Esophagus squamous epithelium (tissue), 5 donors: ENCODE measurements around the gene NR2F2. TPM values are rescaled to one million over a fixed set of nuclear protein-coding genes. Genes with fewer than 3 reads are reported as not detected.

ENCODE experiments used
- DNase-seq: peaks from one replicate; lab custom pipeline; 2025; lab: John Stamatoyannopoulos, UW
- H3K27ac ChIP-seq, 4 donors: fragments of 200-600 bp; sonication (generic); one replicate each; pipeline ENCODE4 v1.5.1; 2016 to 2019; ENCODE audit warnings: mild to moderate bottlenecking in 1 of 4
- H3K27me3 ChIP-seq, 4 donors: fragments of 200-600 bp; sonication (generic); 1 replicate in 3 of 4; 2 replicates in 1 of 4; pipeline versions ENCODE4 v1.5.1 to v1.6.0; 2017 to 2021; ENCODE audit warnings: antibody characterized with exemption in 1 of 4
- H3K36me3 ChIP-seq, 3 donors: fragments of 200-600 bp; sonication (generic); one replicate each; pipeline ENCODE4 v1.5.1; 2016 to 2019
- H3K4me1 ChIP-seq, 3 donors: fragments of 200-600 bp; sonication (generic); one replicate each; pipeline ENCODE4 v1.5.1; 2017 to 2019
- H3K4me3 ChIP-seq, 4 donors: fragments of 200-600 bp; sonication (generic); 1 replicate in 3 of 4; 2 replicates in 1 of 4; pipeline ENCODE4 v1.5.1; 2016 to 2019; ENCODE audit warnings: mild to moderate bottlenecking in 2 of 4, moderate library complexity in 1 of 4
- H3K9me3 ChIP-seq, 3 donors: fragments of 200-600 bp; sonication (generic); one replicate each; pipeline ENCODE4 v1.5.1; 2016 to 2019
- CTCF ChIP-seq, 6 experiments: fragments of 450-650 bp in 4 of 6; fragments of 200-600 bp in 2 of 6; sonication (generic) in 2 of 6; IDR thresholded peaks; one replicate each; pipeline ENCODE4 v1.5.1; 2016 to 2019; ENCODE audit warnings: antibody characterized with exemption in 6 of 6, mild to moderate bottlenecking in 4 of 6, moderate library complexity in 4 of 6
- POLR2A ChIP-seq, 4 donors: fragments of 450-650 bp; IDR thresholded peaks; one replicate each; pipeline ENCODE4 v1.6.1; 2017; ENCODE audit warnings: antibody characterized with exemption in 4 of 4, mild to moderate bottlenecking in 4 of 4, moderate library complexity in 3 of 4
- WGBS, 2 donors: methylation state at CpG; one replicate each; pipeline ENCODE4 v1.1.5; 2018; 5-methylcytosine and 5-hydroxymethylcytosine counted together
- intact Hi-C: fragments of 100-400 bp; cut with DNase I; formaldehyde crosslinking; loops from one replicate; pipeline ENCODE4 v1.15.0; 2022
- total RNA-seq, 4 donors: library from RNA; depleted of rRNA; stranded (reverse); fragments of >200 nt; gene quantifications; one replicate each; pipeline ENCODE4 v1.1.0, GENCODE V29; 2016
- donor health status: DM: yes; HTN: yes; CAD: no.

The NR2F2 gene
- total RNA-seq, 4 donors from 2014 or later = 3.7 to 15.6 (median 6.4) TPM

GRCh38 chr15:96325541-96326327 lies 4.8 kb upstream of the NR2F2 start:
- H3K27ac ChIP-seq = peak overlapping the region; percentile 67 to 97 (median 94)
- H3K9me3 ChIP-seq = no peaks in the 10 kb centered on the region
- no peaks in the 10 kb centered on the region for H3K36me3 ChIP-seq
- no peak for DNase-seq
- H3K4me3 ChIP-seq = peak overlapping the region; percentile 27 to 92 (median 72)
- peaks cover 0 to 86% (median 8%) of the 10 kb centered on the region in 4 donors for H3K27me3 ChIP-seq
- intact Hi-C loops = no loop called here
- TF ChIP-seq POLR2A (IDR thresholded peaks at IDR 0.05) (no peak), CTCF (IDR thresholded peaks at IDR 0.05) (no peak)
- H3K4me1 ChIP-seq = peaks cover 6 to 64% (median 11%) of the 10 kb centered on the region in 3 donors
- WGBS, 2 donors = 34 to 38% methylated on average over 17 of the region's 17 CpGs

- Histone ChIP-seq H3K4me3 (peak overlapping the region; percentile 27 to 92 (median 72)), H3K9me3 (no peaks in the 10 kb centered on the region), H3K36me3 (no peaks in the 10 kb centered on the region), H3K27me3 (peaks cover 0 to 79% (median 6%) of the 10 kb centered on the region in 4 donors), H3K27ac (peak overlapping the region; percentile 67 to 97 (median 94)), H3K4me1 (peaks cover 6 to 60% (median 11%) of the 10 kb centered on the region in 3 donors)
- intact Hi-C loops = no loop called here
- TF ChIP-seq POLR2A (IDR thresholded peaks at IDR 0.05) (no peak), CTCF (IDR thresholded peaks at IDR 0.05) (no peak)
- 3 to 12% methylated on average over 18 to 23 of the region's 36 CpGs for WGBS, 2 donors
- DNase-seq = no peak
These were observed 4.0 kb upstream of the NR2F2 start for GRCh38 chr15:96326328-96327154.

GRCh38 chr15:96327155-96327741 lies 3.3 kb upstream of the NR2F2 start:
- peaks cover 0 to 79% (median 3%) of the 10 kb centered on the region in 4 donors for H3K27me3 ChIP-seq
- peak overlapping the region; percentile 27 to 92 (median 72) for H3K4me3 ChIP-seq
- H3K4me1 ChIP-seq = peaks cover 6 to 59% (median 6%) of the 10 kb centered on the region in 3 donors
- H3K9me3 ChIP-seq = no peaks in the 10 kb centered on the region
- DNase-seq = no peak
- H3K36me3 ChIP-seq = no peaks in the 10 kb centered on the region
- no peak for TF ChIP-seq POLR2A (IDR thresholded peaks at IDR 0.05)
- TF ChIP-seq CTCF (IDR thresholded peaks at IDR 0.05) = peak; percentile 19 to 70 (median 70)
- peak overlapping the region; percentile 67 to 97 (median 94) for H3K27ac ChIP-seq
- WGBS, 2 donors = 5 to 6% methylated on average over 14 of the region's 14 CpGs
- intact Hi-C loops = no loop called here

- TF ChIP-seq CTCF (IDR thresholded peaks at IDR 0.05) (no peak), POLR2A (IDR thresholded peaks at IDR 0.05) (no peak)
- 35 to 71% methylated on average over 7 of the region's 7 CpGs for WGBS, 2 donors
- intact Hi-C loops = no loop called here
- Histone ChIP-seq H3K9me3 (no peaks in the 10 kb centered on the region), H3K27ac (peak overlapping the region; percentile 62 to 94 (median 94)), H3K27me3 (peaks cover 0 to 78% (median 3%) of the 10 kb centered on the region in 4 donors), H3K4me3 (peak overlapping the region in 3 of 4 donors; percentile 72 to 92 (median 73)), H3K36me3 (no peaks in the 10 kb centered on the region), H3K4me1 (peaks cover 6 to 58% (median 6%) of the 10 kb centered on the region in 3 donors)
- DNase-seq = no peak
These were observed 2.2 kb upstream of the NR2F2 start for GRCh38 chr15:96328181-96328876.
